GM23248 (cell line): Measurements from ENCODE around the gene L3MBTL3. TPM values are rescaled to one million over a fixed set of nuclear protein-coding genes. Genes with fewer than 3 reads are reported as not detected.

ENCODE experiments used
- DNase-seq: peaks from one replicate; pipeline ENCODE4 v3.0.0-alpha.2; 2015
- H2AFZ ChIP-seq: fragments of 200-600 bp; sonication (generic); 2 replicates; pipeline ENCODE4 v1.6.1; 2016; ENCODE audit warnings: antibody characterized with exemption
- H3F3A ChIP-seq: fragments of 200-600 bp; sonication (generic); 2 replicates; pipeline ENCODE4 v1.6.1; 2016; ENCODE audit warnings: mild to moderate bottlenecking, antibody characterized with exemption, mixed run types; ENCODE audit not compliant: insufficient read depth
- H3K27ac ChIP-seq: fragments of 200-600 bp; sonication (generic); 2 replicates; pipeline ENCODE4 v1.5.1; 2016; ENCODE audit warnings: mild to moderate bottlenecking
- H3K27me3 ChIP-seq: fragments of 200-600 bp; sonication (generic); replicated peaks from 2 replicates; pipeline ENCODE4 v1.6.1; 2016; ENCODE audit warnings: mild to moderate bottlenecking; ENCODE audit not compliant: insufficient read depth
- H3K36me3 ChIP-seq: fragments of 200-600 bp; sonication (generic); 2 replicates; pipeline ENCODE4 v1.6.1; 2016; ENCODE audit warnings: low read depth, mild to moderate bottlenecking
- H3K4me1 ChIP-seq: fragments of 200-600 bp; sonication (generic); 2 replicates; pipeline ENCODE4 v1.6.1; 2016; ENCODE audit warnings: mild to moderate bottlenecking; ENCODE audit not compliant: insufficient read depth
- H3K4me2 ChIP-seq: fragments of 200-600 bp; sonication (generic); one replicate; pipeline ENCODE4 v1.6.1; 2016; ENCODE audit warnings: mild to moderate bottlenecking; ENCODE audit not compliant: unreplicated experiment
- H3K4me3 ChIP-seq: fragments of 200-600 bp; sonication (generic); 2 replicates; pipeline ENCODE4 v1.5.1; 2016; ENCODE audit warnings: mild to moderate bottlenecking
- H3K79me2 ChIP-seq: fragments of 200-600 bp; sonication (generic); 2 replicates; pipeline ENCODE4 v1.6.1; 2016; ENCODE audit warnings: mild to moderate bottlenecking; ENCODE audit not compliant: insufficient read depth
- H3K9ac ChIP-seq: fragments of 200-600 bp; sonication (generic); 2 replicates; pipeline ENCODE4 v1.6.1; 2016; ENCODE audit warnings: mild to moderate bottlenecking
- H3K9me2 ChIP-seq: fragments of 200-600 bp; sonication (generic); 2 replicates; pipeline ENCODE4 v1.6.1; 2016; ENCODE audit warnings: mixed run types, mild to moderate bottlenecking, moderate library complexity; ENCODE audit not compliant: insufficient read depth
- H3K9me3 ChIP-seq: fragments of 200-600 bp; sonication (generic); one replicate; pipeline ENCODE4 v1.6.1; 2017; ENCODE audit warnings: low read depth
- H4K20me1 ChIP-seq: fragments of 200-600 bp; sonication (generic); 2 replicates; pipeline ENCODE4 v1.6.0; 2016; ENCODE audit not compliant: insufficient read depth
- EZH2 ChIP-seq: fragments of 200-600 bp; sonication (generic); IDR thresholded peaks from 2 replicates; pipeline ENCODE4 v1.6.1; 2018; ENCODE audit warnings: antibody characterized with exemption, mild to moderate bottlenecking; ENCODE audit not compliant: insufficient read depth, poor library complexity, severe bottlenecking
- EZH2phosphoT487 ChIP-seq: fragments of 200-600 bp; sonication (generic); IDR thresholded peaks from 2 replicates; pipeline ENCODE4 v1.6.1; 2018; ENCODE audit warnings: antibody characterized with exemption, moderate library complexity, mild to moderate bottlenecking, low read depth; ENCODE audit not compliant: insufficient read depth
- WGBS, 2 experiments: methylation state at CpG; one replicate each; pipeline ENCODE4 v1.1.6; 2015 to 2017; ENCODE audit warnings: low lambda C conversion rate in 2 of 2, low coverage in 1 of 2; ENCODE audit errors: missing lambda C conversion rate in 2 of 2; 5-methylcytosine and 5-hydroxymethylcytosine counted together
- in situ Hi-C: fragments of 300-500 bp; cut with MboI; formaldehyde crosslinking; loops from 2 replicates; pipeline ENCODE4 v1.15.0; 2020
- polyA plus RNA-seq: library from polyadenylated mRNA; unstranded; fragments of >200 nt; fragmentation: Nextera tagmentation; extraction: Ambion mirVana; gene quantifications from 2 replicates; pipeline ENCODE4 v1.2.1, GENCODE V29; 2016
- total RNA-seq: library from RNA; depleted of rRNA; stranded (reverse); fragments of >200 nt; shearing (Covaris generic); gene quantifications from 2 replicates; pipeline ENCODE4 v1.2.3, GENCODE V29; 2014

Gene L3MBTL3
- total and polyA plus RNA-seq, 2 experiments from 2014 or later, result 3.3 to 4.3 TPM

- no peaks in the 10 kb centered on the region for H3K79me2 ChIP-seq
These were observed 27.2 kb downstream of the L3MBTL3 start for GRCh38 chr6:130045622-130046021.

GRCh38 chr6:130046671-130047070 lies 28.3 kb downstream of the L3MBTL3 start:
- WGBS, 2 experiments, result 55 to 66% methylated on average over 1 of the region's 1 CpG
- Histone ChIP-seq H3K9me2 (no peaks in the 10 kb centered on the region), H3K4me1 (peaks cover 19% of the 10 kb centered on the region), H4K20me1 (no peaks in the 10 kb centered on the region), H3K36me3 (no peaks in the 10 kb centered on the region), H3K4me3 (no peak overlapping the region), H3K4me2 (peak overlapping the region; percentile 10), H3K27me3 (no peaks in the 10 kb centered on the region), H3K79me2 (no peaks in the 10 kb centered on the region), H2AFZ (no peak overlapping the region), H3F3A (peaks cover 15% of the 10 kb centered on the region; the same call in 1 of the 2 replicates), H3K9me3 (no peaks in the 10 kb centered on the region), H3K9ac (no peak overlapping the region), H3K27ac (no peak overlapping the region)
- TF ChIP-seq EZH2phosphoT487, result 0 out of 2 replicates have a peak, but pooled peaks have one; percentile 42
- TF ChIP-seq EZH2, result no peak
- in situ Hi-C loops, result no loop called here
- peak; percentile 33 for DNase-seq

More at GRCh38 chr6:130045622-130046021, 27.2 kb downstream of the L3MBTL3 start:
- Histone ChIP-seq H3K4me1 (peaks cover 18% of the 10 kb centered on the region), H4K20me1 (no peaks in the 10 kb centered on the region), H3F3A (peaks cover 10% of the 10 kb centered on the region; the same call in 1 of the 2 replicates), H3K36me3 (no peaks in the 10 kb centered on the region), H3K9ac (no peak overlapping the region), H3K4me2 (no peak overlapping the region), H3K4me3 (no peak overlapping the region), H3K27me3 (no peaks in the 10 kb centered on the region), H3K27ac (no peak overlapping the region), H2AFZ (no peak overlapping the region), H3K9me2 (no peaks in the 10 kb centered on the region), H3K9me3 (no peaks in the 10 kb centered on the region)
- DNase-seq, result no peak
- in situ Hi-C loops, result no loop called here
- no peak for TF ChIP-seq EZH2phosphoT487
- TF ChIP-seq EZH2, result no peak
- 85 to 88% methylated on average over 2 of the region's 2 CpGs for WGBS, 2 experiments

- no peaks in the 10 kb centered on the region for H3K79me2 ChIP-seq
These were observed 29.0 kb downstream of the L3MBTL3 start for GRCh38 chr6:130047088-130047995.

GRCh38 chr6:130050230-130050629 lies 31.8 kb downstream of the L3MBTL3 start:
- in situ Hi-C loops, result no loop called here
- peaks cover 19% of the 10 kb centered on the region for H3K4me1 ChIP-seq
- 71 to 74% methylated on average over 2 of the region's 2 CpGs for WGBS, 2 experiments

More at GRCh38 chr6:130047088-130047995, 29.0 kb downstream of the L3MBTL3 start:
- peak; percentile 28 for DNase-seq
- H3K4me3 ChIP-seq, result no peak overlapping the region
- no peak for TF ChIP-seq EZH2
- no peak for TF ChIP-seq EZH2phosphoT487
- no peaks in the 10 kb centered on the region for H3K9me3 ChIP-seq
- H3K4me2 ChIP-seq, result no peak overlapping the region
- H3K36me3 ChIP-seq, result no peaks in the 10 kb centered on the region
- 57 to 61% methylated on average over 4 of the region's 4 CpGs for WGBS, 2 experiments
- in situ Hi-C loops, result no loop called here
- H3K27me3 ChIP-seq, result no peaks in the 10 kb centered on the region
- no peak overlapping the region for H2AFZ ChIP-seq
- H3K4me1 ChIP-seq, result peaks cover 19% of the 10 kb centered on the region
- no peak overlapping the region for H3K9ac ChIP-seq
- H3K9me2 ChIP-seq, result no peaks in the 10 kb centered on the region
- no peaks in the 10 kb centered on the region for H4K20me1 ChIP-seq
- peaks cover 15% of the 10 kb centered on the region; the same call in 1 of the 2 replicates for H3F3A ChIP-seq
- no peak overlapping the region for H3K27ac ChIP-seq

More at GRCh38 chr6:130050230-130050629, 31.8 kb downstream of the L3MBTL3 start:
- H2AFZ ChIP-seq, result no peak overlapping the region
- no peak overlapping the region for H3K4me2 ChIP-seq
- H3F3A ChIP-seq, result peaks cover 15% of the 10 kb centered on the region; the same call in 1 of the 2 replicates
- H3K27ac ChIP-seq, result no peak overlapping the region
- H3K36me3 ChIP-seq, result no peaks in the 10 kb centered on the region
- DNase-seq, result peak; percentile 51
- H3K4me3 ChIP-seq, result no peak overlapping the region
- H3K9me2 ChIP-seq, result no peaks in the 10 kb centered on the region
- H3K9ac ChIP-seq, result no peak overlapping the region
- no peaks in the 10 kb centered on the region for H4K20me1 ChIP-seq
- H3K27me3 ChIP-seq, result no peaks in the 10 kb centered on the region
- H3K9me3 ChIP-seq, result no peaks in the 10 kb centered on the region
- H3K79me2 ChIP-seq, result no peaks in the 10 kb centered on the region
- no peak for TF ChIP-seq EZH2
- no peak for TF ChIP-seq EZH2phosphoT487
